K562 (cell line): ENCODE results near the gene BTBD2. TPM values are rescaled to one million over a fixed set of nuclear protein-coding genes. Genes with fewer than 3 reads are reported as not detected.
A peak's percentile ranks its signal among the peaks of the same experiment; 100 is the strongest.

ENCODE experiments used
- ATF2 ChIP-seq: sonication (generic); formaldehyde crosslinking; IDR thresholded peaks from 2 replicates; pipeline ENCODE4 v1.8.1; 2022; ENCODE audit warnings: missing genetic modification reagents
- CBX3 ChIP-seq, 2 experiments: IDR thresholded peaks; 1 replicate in 1 of 2; 2 replicates in 1 of 2; pipeline ENCODE4 v1.6.1; 2012; ENCODE audit warnings: inconsistent platforms in 2 of 2, low read length in 2 of 2, borderline replicate concordance in 1 of 2, control low read depth in 1 of 2
- DACH1 ChIP-seq: fragments of 450-650 bp; IDR thresholded peaks from 2 replicates; pipeline ENCODE4 v1.6.1; 2018; ENCODE audit not compliant: partially characterized antibody
- DMBX1 ChIP-seq: fragments of 250-450 bp; sonication (Bioruptor Pico); IDR thresholded peaks from 2 replicates; pipeline ENCODE4 v1.8.0; 2022; ENCODE audit warnings: inconsistent platforms, mild to moderate bottlenecking, moderate library complexity, borderline replicate concordance
- E2F4 ChIP-seq: sonication (generic); formaldehyde crosslinking; IDR thresholded peaks from 2 replicates; pipeline ENCODE4 v1.8.0; 2022; ENCODE audit warnings: mild to moderate bottlenecking, low read depth, missing genetic modification reagents
- ELK3 ChIP-seq: fragments of 450-650 bp; formaldehyde crosslinking; IDR thresholded peaks from 2 replicates; pipeline ENCODE4 v1.4.0; 2020; ENCODE audit warnings: mild to moderate bottlenecking
- ETV1 ChIP-seq: fragments of 450-650 bp; conservative IDR thresholded peaks from 2 replicates; pipeline ENCODE4 v1.6.1; 2016; ENCODE audit warnings: missing genetic modification characterization, control low read depth, low read depth, missing compliant biosample characterization
- FOXA1 ChIP-seq: fragments of 450-650 bp; IDR thresholded peaks from 2 replicates; pipeline ENCODE4 v1.6.1; 2016; ENCODE audit warnings: mild to moderate bottlenecking, borderline replicate concordance
- GABPB1 ChIP-seq: sonication (generic); formaldehyde crosslinking; IDR thresholded peaks from 2 replicates; pipeline ENCODE4 v1.8.0; 2022; ENCODE audit warnings: mild to moderate bottlenecking, missing genetic modification reagents
- GTF2B ChIP-seq: IDR thresholded peaks from 2 replicates; pipeline ENCODE4 v1.6.1; 2011; ENCODE audit not compliant: insufficient read length; ENCODE audit errors: extremely low read depth
- HES1 ChIP-seq: fragments of 450-650 bp; IDR thresholded peaks from 2 replicates; pipeline ENCODE4 v1.6.1; 2016; ENCODE audit warnings: low read depth, mild to moderate bottlenecking, moderate library complexity
- ID3 ChIP-seq, 2 experiments: fragments of 250-450 bp in 1 of 2; fragments of 450-650 bp in 1 of 2; sonication (Bioruptor Pico) in 1 of 2; IDR thresholded peaks; 2 replicates each; pipeline versions ENCODE4 v1.6.1 to v1.8.0; 2016 to 2021; ENCODE audit warnings: mild to moderate bottlenecking in 2 of 2, moderate library complexity in 2 of 2, missing compliant biosample characterization in 1 of 2, missing genetic modification characterization in 1 of 2
- MAFF ChIP-seq: IDR thresholded peaks from 2 replicates; pipeline ENCODE4 v1.6.1; 2012; ENCODE audit warnings: low read length, improper control_type of control experiment
- MLLT1 ChIP-seq, 2 experiments: fragments of 450-650 bp; IDR thresholded peaks; 2 replicates each; pipeline ENCODE4 v1.6.1; 2016
- NCOR1 ChIP-seq: fragments of 450-650 bp; IDR thresholded peaks from 2 replicates; pipeline ENCODE4 v1.6.1; 2016; ENCODE audit warnings: mild to moderate bottlenecking, moderate library complexity
- PHF8 ChIP-seq: fragments of 200-600 bp; sonication (generic); IDR thresholded peaks from 2 replicates; pipeline ENCODE4 v1.6.1; 2012; ENCODE audit warnings: mixed run types, mild to moderate bottlenecking, inconsistent platforms, low read length, moderate library complexity, borderline replicate concordance
- ZNF184 ChIP-seq: sonication (generic); formaldehyde crosslinking; IDR thresholded peaks from 2 replicates; pipeline ENCODE4 v1.5.0; 2020; ENCODE audit warnings: missing genetic modification reagents
- ZNF695 ChIP-seq: fragments of 450-650 bp; formaldehyde crosslinking; IDR thresholded peaks from 2 replicates; pipeline ENCODE4 v1.4.0; 2020; ENCODE audit warnings: mild to moderate bottlenecking, moderate library complexity
- polyA plus RNA-seq, 8 experiments: library from polyadenylated mRNA; depleted of rRNA in 4 of 8; stranded (reverse) in 5 of 8; unstranded in 3 of 8; fragments of >200 nt; fragmentation: Nextera tagmentation in 2 of 8; fragmentation: Illumina TruSeq in 1 of 8; extraction: Ambion mirVana in 2 of 8; extraction: Trizol in 1 of 8; gene quantifications; 2 replicates each; pipeline versions ENCODE4 v1.2.1 to v1.2.3, GENCODE V29; 2011 to 2014; ENCODE audit warnings: inconsistent platforms in 1 of 8, missing spikeins in 1 of 8
- total RNA-seq, 7 experiments: library from RNA; depleted of rRNA in 6 of 7; stranded (reverse); fragments of >200 nt in 6 of 7; fragmentation: Illumina TruSeq in 2 of 7; extraction: Trizol in 2 of 7; gene quantifications; 2 replicates each; pipeline versions ENCODE4 v1.2.1 to v1.2.3, GENCODE V29; 2011 to 2021; ENCODE audit warnings: low replicate concordance in 1 of 7

Gene BTBD2
- total and polyA plus RNA-seq, 9 of the 15 experiments (the other 6 are each of a cell fraction or from before 2014, with no cell fraction given), result 0.10 to 15.6 (median 6.9) TPM

GRCh38 chr19:2041683-2042484, 26.4 kb upstream of the BTBD2 start (continued):
- no peak; a peak in 1 of 4 replicates for TF ChIP-seq MLLT1 (IDR thresholded peaks at IDR 0.05)
- TF ChIP-seq GABPB1, result peak; percentile 25; the same call in 1 of the 2 replicates
- no peak for TF ChIP-seq ZNF695 (CRISPR knock-in tag)
- TF ChIP-seq FOXA1, result no peak
- no peak for TF ChIP-seq ATF2 (CRISPR knock-in tag)
- no peak for TF ChIP-seq MAFF
- TF ChIP-seq ETV1 (tag), result no peak
- TF ChIP-seq ZNF184 (CRISPR knock-in tag), result no peak
- TF ChIP-seq HES1, result no peak
- TF ChIP-seq CBX3 (IDR thresholded peaks at IDR 0.05; ENCODE audit: borderline replicate concordance in 1 of 2, low read length in 2 of 2), result no peak
- TF ChIP-seq E2F4 (CRISPR knock-in tag), result no peak
- no peak for TF ChIP-seq ELK3 (CRISPR knock-in tag)
- no peak for TF ChIP-seq ID3 (CRISPR knock-in tag; IDR thresholded peaks at IDR 0.05)
- TF ChIP-seq ID3 (tag; IDR thresholded peaks at IDR 0.05), result no peak
- peak; percentile 48 for TF ChIP-seq DMBX1 (CRISPR knock-in tag)
- no peak for TF ChIP-seq DACH1
- peak; percentile 76; the same call in 1 of the 2 replicates for TF ChIP-seq NCOR1
- TF ChIP-seq GTF2B, result no peak
- no peak; the same call in 1 of the 2 replicates for TF ChIP-seq PHF8
